GM18505 (cell line): ENCODE results near the gene FERMT1.

Experiments
- ATAC-seq: cut with Tn5 transposase; IDR thresholded peaks from one replicate; pipeline ENCODE4 v1.9.1; 2021; ENCODE audit not compliant: unreplicated experiment
- POLR2A ChIP-seq: IDR thresholded peaks from 4 replicates; pipeline ENCODE4 v1.6.1; 2011; ENCODE audit warnings: borderline replicate concordance; ENCODE audit not compliant: insufficient read depth, insufficient read length; ENCODE audit errors: extremely low read depth

The FERMT1 gene

DNA sequence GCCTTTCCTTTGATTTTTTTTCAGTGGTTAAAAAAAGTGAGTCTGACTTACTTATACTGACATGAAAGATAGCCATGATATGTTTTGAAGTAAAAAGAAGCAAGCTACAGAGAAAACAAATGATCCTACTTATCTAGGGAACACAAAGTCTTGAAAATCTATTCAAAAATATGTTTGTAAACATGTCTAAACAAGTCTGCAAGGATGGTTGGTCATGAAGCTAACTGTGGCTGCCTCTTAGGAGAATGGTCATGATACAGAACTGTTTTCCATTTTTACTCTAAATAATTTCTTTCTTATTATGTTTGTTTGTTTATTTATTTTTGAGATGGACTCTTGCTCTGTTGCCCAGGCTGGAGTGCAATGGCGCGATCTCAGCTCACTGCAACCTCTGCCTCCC is 21.5 kb downstream of the FERMT1 start:
- TF ChIP-seq POLR2A: no peak
- ATAC-seq: no peak

DNA sequence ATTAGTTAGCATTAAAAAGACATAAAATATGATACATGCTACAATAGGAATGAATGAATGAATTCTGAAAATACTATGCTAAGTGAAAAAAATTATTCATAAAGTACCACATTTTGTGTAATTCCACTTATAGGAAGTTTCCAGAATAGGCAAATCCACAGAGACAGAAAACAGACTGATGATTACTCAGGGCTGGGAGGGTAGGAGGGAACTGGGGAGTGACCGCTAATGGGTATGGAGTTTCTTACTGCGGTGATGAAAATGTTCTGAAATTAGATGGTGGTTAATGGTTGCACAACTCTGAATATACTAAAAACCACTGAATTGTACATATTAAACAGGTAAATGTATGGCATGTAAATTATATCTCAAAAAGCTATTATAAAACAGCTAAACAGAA is 22.6 kb downstream of the FERMT1 start:
- TF ChIP-seq POLR2A: no peak
- ATAC-seq: no peak

DNA sequence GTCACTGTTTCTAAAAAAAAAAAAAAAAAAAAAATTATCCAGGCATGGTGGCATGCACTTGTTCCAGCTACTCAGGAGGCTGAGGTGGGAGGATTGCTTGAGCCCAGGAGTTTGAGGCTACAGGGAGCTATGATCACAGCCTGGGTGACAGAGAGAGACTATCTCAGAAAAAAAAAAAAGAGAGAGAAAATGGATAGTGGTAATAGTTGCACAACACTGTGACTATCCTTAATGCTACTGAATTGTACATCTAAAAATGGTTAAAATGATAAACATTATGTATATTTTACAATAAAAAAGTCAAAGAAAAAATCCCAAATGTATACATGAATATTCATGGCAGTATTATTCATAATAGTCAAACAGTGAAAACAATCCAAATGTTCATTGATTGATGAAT is 23.0 kb downstream of the FERMT1 start:
- TF ChIP-seq POLR2A: no peak
- no peak for ATAC-seq

DNA sequence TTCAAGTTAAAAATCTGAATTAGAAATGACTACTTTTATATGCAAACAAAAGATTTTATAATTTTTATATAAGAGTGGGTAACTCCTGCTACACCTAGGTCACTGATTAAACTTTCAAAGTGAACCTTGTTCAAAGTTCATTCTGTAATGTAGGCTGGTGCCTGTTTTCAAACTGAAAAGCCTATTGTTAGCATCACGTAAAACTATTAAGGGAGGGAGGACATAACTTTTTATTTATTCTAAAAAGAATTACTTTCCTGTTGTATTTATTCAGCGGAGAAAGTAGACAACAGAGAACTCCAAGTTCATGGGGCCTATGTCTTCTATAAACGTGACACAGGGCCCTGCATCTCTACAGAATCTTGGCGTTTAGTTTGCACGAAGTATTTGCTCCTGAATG is 27.4 kb downstream of the FERMT1 start:
- no peak for ATAC-seq
- no peak for TF ChIP-seq POLR2A

DNA sequence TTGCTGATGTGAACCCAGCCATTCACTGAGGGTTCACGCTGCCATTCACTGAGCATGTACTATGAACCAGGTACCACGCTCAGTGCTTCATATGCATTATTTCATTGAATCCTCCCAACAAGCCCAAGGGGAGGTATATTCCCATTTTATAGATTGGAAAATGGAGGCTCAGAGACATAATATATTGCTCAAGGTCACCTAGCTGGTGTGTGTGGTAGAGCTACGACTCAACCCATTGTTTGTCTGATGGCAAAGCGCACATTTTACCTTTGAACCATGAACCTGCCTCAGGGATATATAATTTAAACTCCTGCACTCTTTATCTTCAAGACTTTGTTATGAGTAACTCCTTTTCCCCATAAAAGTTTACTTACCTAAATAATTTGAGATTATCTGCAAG is 28.3 kb downstream of the FERMT1 start:
- no peak for ATAC-seq

DNA sequence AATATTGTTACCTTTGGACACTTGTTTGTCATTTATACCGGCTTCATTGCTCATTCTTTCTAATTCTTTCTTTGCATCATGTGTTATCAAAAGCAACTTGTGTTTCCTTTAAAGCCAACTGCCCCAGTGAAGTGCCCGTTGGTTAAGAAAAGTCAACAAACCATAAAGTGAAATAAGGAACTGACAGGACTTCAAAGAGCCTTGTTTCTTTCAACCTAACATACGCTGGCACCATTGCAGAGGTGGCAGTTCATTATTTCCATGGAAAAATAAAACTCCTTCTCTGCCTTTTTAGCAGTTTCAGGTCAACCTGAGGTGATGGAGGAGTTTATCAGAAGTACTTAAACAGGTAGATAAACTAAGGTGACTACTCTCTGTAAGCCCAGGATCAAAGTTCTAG is 28.8 kb downstream of the FERMT1 start:
- no peak for TF ChIP-seq POLR2A
- ATAC-seq: no peak

More for the DNA sequence above, 28.3 kb downstream of the FERMT1 start:
- no peak for TF ChIP-seq POLR2A

DNA sequence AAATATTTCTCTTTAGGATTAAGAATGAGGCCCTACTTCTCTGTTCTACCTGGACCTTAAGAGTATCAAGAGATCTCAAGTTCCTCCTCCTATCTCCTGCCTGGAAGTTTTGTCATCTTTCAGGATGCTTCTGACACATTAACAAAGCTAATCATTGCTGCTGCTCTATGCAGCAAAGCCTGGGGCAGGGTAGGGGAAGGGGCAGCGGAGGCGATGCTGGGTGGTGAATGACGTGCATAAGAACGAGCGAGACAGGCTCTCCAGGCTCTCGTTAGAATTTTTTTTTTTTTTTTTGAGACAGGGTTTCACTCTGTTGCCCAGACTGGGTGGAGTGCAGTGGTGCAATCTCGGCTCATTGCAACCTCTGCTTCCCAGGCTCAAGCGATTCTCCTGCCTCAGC is 31.2 kb downstream of the FERMT1 start:
- TF ChIP-seq POLR2A: no peak
- ATAC-seq: no peak

DNA sequence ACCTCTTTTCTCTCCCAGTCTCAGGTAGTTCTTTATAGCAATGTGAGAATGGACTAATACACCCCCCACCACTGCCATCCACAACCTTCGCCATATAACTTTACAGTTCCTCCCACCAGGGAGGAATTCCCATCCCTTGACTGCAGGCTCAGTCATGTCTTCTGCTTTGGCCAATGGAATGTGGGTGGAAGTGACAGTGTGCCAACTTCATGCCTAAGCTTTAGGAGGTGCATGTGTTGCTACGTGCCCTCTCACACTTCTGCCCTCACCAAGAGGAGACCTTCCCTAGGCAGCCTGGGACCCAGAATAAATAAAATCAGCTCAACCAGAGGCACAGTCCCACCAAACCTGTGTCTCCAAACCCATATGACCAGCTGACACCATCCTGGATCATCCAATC is 36.0 kb downstream of the FERMT1 start:
- TF ChIP-seq POLR2A: no peak
- no peak for ATAC-seq

DNA sequence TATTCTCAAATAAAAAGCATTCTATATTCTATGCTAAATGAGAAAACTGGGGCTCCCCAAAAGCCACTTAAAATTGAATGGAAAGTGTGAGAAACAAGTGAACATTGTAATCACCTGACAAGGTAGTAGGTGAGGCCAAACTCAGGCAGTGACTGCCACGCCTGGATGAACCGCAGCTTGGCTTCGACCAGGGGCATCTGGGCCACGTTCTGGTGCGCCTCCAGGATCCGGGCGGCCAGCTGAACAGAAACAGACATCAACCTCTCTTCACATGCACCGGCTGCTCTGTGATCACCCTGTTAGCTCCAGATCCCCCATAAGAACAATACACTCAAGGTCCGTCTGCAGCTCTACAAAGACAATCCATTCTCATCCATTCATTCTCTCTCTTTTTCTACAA is 38.9 kb downstream of the FERMT1 start:
- TF ChIP-seq POLR2A: no peak
- ATAC-seq: no peak

DNA sequence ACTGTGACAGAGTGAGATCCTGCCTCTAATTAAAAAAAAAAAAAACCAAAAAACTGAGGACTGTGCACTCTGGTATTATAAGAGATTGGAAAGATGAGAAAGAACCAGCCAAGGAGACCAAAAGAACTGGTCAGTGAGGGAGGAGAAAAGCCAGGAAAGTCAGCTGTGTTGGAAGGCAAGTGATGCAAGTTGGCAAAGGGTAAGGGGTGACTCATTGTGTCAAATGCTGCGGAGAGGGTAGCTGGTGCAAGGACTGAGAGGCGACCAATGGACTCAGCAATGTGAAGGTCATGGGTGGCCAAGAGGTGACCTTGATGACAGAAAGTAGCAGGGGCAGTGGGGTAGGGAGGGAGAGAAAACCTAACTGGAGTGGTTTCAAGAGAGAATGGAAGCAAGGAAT is 41.6 kb downstream of the FERMT1 start:
- no peak for ATAC-seq
- TF ChIP-seq POLR2A: no peak

DNA sequence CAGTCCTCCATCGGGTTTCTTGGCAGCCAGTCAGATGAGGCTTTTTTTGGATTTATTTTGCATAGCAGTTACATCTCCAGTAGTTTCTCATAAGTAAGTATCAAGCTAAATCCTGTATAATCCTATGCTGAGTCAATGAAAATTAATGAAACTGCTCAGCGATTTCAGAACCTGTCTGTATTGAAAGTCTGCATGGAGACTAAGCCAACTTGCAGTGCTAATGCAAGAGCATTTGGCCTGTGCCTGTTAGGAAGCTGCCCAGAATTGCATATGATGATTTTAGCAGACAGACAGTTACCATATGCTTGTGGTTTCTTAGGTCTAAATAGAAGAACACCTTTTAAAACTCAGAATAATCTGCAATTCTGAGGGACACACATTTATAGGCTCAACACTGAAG is 43.8 kb downstream of the FERMT1 start:
- ATAC-seq: no peak
- TF ChIP-seq POLR2A: no peak

DNA sequence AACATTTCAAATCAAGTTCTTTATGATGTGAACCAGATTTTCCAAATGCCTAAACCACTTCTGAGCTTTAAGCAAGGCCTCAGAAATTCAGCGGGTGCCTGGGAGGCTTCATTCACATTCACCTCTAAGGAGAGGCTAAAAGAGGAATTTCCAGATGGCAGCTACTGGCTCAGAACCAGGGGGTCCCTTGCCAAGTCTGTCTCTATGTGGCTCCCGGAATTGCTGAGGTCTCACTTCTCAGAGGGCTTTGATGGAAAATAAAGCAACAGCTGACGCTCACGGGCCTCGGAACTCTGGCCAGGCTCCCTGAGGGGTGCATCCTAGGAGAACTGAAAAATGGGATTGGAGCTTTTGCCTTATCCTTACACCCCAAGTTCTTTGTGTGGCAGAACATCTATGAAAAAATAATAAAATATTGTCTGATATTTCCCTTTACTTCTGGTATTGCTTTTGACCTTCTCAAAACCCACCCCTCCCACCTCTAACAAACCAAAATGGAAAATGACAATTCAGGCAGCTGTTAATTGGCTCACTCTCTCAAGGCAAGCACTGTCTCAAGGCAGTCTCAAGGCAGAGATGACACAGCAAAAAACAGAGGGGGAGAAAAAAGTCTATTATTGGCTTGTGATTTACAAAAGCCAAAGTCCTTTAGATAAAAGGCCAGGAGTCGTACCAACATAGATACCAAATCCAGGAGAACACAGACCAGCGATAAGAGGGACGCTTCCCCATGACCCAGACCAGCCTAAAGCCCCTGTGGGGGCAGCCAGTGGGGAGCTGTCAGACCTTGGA is 47.2 kb downstream of the FERMT1 start:
- ATAC-seq: no peak
- TF ChIP-seq POLR2A: no peak

DNA sequence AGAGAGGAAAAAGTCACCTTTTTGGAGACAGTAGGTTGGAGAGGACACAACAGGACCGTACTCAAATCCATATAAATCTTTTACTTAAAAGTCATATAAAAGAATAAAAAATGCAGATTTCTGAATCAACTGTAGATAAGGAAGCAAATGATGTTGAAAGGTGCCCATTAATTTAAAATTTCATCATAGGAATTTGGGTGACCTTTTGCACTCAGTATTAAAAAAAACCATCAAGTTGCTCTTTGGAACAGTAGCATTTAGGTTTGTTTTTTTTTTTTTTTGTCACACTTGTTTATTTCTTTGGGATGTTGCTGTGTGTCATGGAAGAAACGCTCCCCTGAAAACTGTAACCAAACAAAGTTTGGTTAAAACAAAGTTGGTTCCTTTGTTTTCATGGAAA is 48.0 kb downstream of the FERMT1 start:
- no peak for TF ChIP-seq POLR2A
- ATAC-seq: no peak

DNA sequence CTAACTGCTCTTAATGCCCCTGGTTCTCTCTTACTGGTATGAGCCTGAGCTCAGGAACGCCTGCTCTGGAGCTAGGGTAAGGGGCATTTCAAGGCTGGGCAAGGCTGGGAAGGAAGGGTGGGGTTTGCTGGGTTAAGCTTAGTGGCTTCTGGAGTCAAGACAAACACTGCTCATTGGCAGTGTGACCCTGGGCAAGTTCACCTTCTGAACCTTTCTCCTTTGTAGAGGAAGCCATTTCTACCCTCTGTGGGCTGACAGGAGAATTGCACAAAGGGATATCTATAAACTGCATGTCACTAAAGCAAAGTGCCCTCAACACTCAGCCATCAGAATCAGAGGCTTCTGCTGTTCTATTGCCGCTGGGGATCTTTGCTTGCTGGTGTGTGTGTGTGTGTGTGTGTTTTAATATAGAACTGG is 48.7 kb downstream of the FERMT1 start:
- no peak for ATAC-seq
- no peak for TF ChIP-seq POLR2A
